HG02610 (cell line): ENCODE data around the gene RFLNA.

Source experiments
- ATAC-seq: cut with Tn5 transposase; IDR thresholded peaks from one replicate; pipeline ENCODE4 v1.9.1; 2021; ENCODE audit warnings: mild to moderate bottlenecking, moderate library complexity; ENCODE audit not compliant: unreplicated experiment

Gene RFLNA

GRCh38 chr12:124354400-124354799, 59.5 kb downstream of the RFLNA start:
- ATAC-seq: no peak

- ATAC-seq: no peak
Observed at GRCh38 chr12:124356221-124356620, 61.3 kb downstream of the RFLNA start.

GRCh38 chr12:124357616-124358015, 62.7 kb downstream of the RFLNA start:
- ATAC-seq: no peak

GRCh38 chr12:124358572-124358971, 63.7 kb downstream of the RFLNA start:
- no peak for ATAC-seq

GRCh38 chr12:124359671-124360581, 65.0 kb downstream of the RFLNA start:
- no peak for ATAC-seq

GRCh38 chr12:124361074-124361970, 66.4 kb downstream of the RFLNA start:
- no peak for ATAC-seq

GRCh38 chr12:124361996-124362395, 67.1 kb downstream of the RFLNA start:
- no peak for ATAC-seq

GRCh38 chr12:124363353-124363965, 68.6 kb downstream of the RFLNA start:
- ATAC-seq: no peak

GRCh38 chr12:124364543-124364942, 69.7 kb downstream of the RFLNA start:
- ATAC-seq: no peak
